Measurements from ENCODE around the gene ITPK1.

ITPK1 gene

GRCh38 chr14:93005135-93005813, 110.5 kb downstream of the ITPK1 start:
- no peak for DNase-seq

- DNase-seq = no peak
These were observed 111.0 kb downstream of the ITPK1 start for GRCh38 chr14:93004699-93005082.

- no peak for DNase-seq
These were observed 111.6 kb downstream of the ITPK1 start for GRCh38 chr14:93003945-93004698.

- no peak for DNase-seq
These were observed 112.8 kb downstream of the ITPK1 start for GRCh38 chr14:93002851-93003298.

GRCh38 chr14:93002049-93002448, 113.7 kb downstream of the ITPK1 start:
- DNase-seq = no peak

- DNase-seq = no peak
These were observed 116.8 kb downstream of the ITPK1 start for GRCh38 chr14:92998946-92999345.

GRCh38 chr14:92997343-92998061, 118.2 kb downstream of the ITPK1 start:
- no peak for DNase-seq

GRCh38 chr14:92995620-92996019, 120.1 kb downstream of the ITPK1 start:
- DNase-seq = no peak

GRCh38 chr14:92994942-92995341, 120.8 kb downstream of the ITPK1 start:
- DNase-seq = no peak

GRCh38 chr14:92994131-92994676, 121.5 kb downstream of the ITPK1 start:
- DNase-seq = no peak

- no peak for DNase-seq
These were observed 122.4 kb downstream of the ITPK1 start for GRCh38 chr14:92993302-92993701.

GRCh38 chr14:92991536-92991935, 124.2 kb downstream of the ITPK1 start:
- DNase-seq = no peak

GRCh38 chr14:92990456-92991430, 125.0 kb downstream of the ITPK1 start:
- DNase-seq = no peak

- DNase-seq = no peak
These were observed 126.7 kb downstream of the ITPK1 start for GRCh38 chr14:92988786-92989755.

- no peak for DNase-seq
These were observed 127.8 kb downstream of the ITPK1 start for GRCh38 chr14:92987713-92988510.

GRCh38 chr14:92987148-92987570, 128.6 kb downstream of the ITPK1 start:
- DNase-seq = no peak

- DNase-seq = no peak
These were observed 129.2 kb downstream of the ITPK1 start for GRCh38 chr14:92986254-92987147.

GRCh38 chr14:92985521-92985920, 130.2 kb downstream of the ITPK1 start:
- DNase-seq = no peak

- DNase-seq = no peak
These were observed 130.8 kb downstream of the ITPK1 start for GRCh38 chr14:92984896-92985295.
